Measurements from ENCODE around the gene PREB.

The PREB gene

GRCh38 chr2:27170581-27171337 lies 36.3 kb upstream of the PREB start:
- H3K4me1 ChIP-seq (ENCODE audit: insufficient read depth, low read length): no peaks in the 10 kb centered on the region
- H3K9me3 ChIP-seq (ENCODE audit: insufficient read depth, low read depth, low read length): no peaks in the 10 kb centered on the region
- WGBS: 75% methylated on average over 5 of the region's 6 CpGs
- H3K36me3 ChIP-seq (ENCODE audit: insufficient read depth, low read length): no peaks in the 10 kb centered on the region
- H3K27ac ChIP-seq (ENCODE audit: low read depth, low read length): no peak overlapping the region
- no peak overlapping the region for H3K4me3 ChIP-seq (ENCODE audit: low read length)
- H3K27me3 ChIP-seq (ENCODE audit: insufficient read depth, low read length): peaks cover 19% of the 10 kb centered on the region
- no peak overlapping the region for H3K9ac ChIP-seq (ENCODE audit: low read depth, low read length)

DNA sequence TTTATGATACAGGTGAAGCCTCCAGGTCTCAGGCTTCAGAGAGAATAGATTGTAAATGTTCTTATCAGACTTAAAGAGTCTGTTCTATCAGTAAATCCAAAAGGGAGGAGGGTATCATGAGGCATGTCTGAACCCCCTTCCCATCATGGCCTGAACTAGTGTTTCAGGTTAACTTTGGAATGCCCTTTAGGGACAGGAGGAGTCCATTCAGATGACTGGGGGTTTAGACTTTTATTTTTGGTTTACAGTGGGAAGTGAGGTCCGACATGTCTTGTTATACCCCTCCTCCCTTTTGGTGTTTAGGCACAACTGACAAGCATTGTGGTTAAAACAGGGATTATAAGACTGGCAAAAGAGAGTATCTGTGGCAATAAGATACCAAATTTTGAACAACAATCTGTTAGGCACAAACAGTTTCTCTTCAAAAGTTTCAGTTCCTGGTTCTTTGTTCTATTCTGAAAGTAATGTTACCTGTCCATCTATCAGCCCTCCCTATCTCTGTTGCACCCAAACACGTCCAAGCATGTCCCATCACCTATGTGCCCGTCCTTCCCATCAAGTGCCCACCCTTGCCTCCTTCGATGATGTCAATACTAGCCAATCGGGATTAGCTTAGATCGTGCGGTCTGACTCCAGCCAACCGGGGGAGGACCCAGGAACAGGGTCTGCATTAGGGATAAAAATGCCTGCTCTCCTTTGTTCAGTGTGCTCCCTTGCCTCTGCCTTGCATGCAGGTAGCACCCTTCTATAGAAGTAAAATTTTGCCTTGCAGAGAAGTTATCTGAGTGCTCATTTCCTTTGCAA lies 30.7 kb upstream of the PREB start:
- Histone ChIP-seq H3K9ac (ENCODE audit: low read depth, low read length) (no peak overlapping the region), H3K27ac (ENCODE audit: low read depth, low read length) (no peak overlapping the region), H3K36me3 (ENCODE audit: insufficient read depth, low read length) (no peaks in the 10 kb centered on the region), H3K4me1 (ENCODE audit: insufficient read depth, low read length) (no peaks in the 10 kb centered on the region), H3K4me3 (ENCODE audit: low read length) (no peak overlapping the region), H3K9me3 (ENCODE audit: insufficient read depth, low read depth, low read length) (no peaks in the 10 kb centered on the region), H3K27me3 (ENCODE audit: insufficient read depth, low read length) (peaks cover 2% of the 10 kb centered on the region; the same call in 1 of the 2 replicates)
- 93% methylated on average over 8 of the region's 8 CpGs for WGBS

DNA sequence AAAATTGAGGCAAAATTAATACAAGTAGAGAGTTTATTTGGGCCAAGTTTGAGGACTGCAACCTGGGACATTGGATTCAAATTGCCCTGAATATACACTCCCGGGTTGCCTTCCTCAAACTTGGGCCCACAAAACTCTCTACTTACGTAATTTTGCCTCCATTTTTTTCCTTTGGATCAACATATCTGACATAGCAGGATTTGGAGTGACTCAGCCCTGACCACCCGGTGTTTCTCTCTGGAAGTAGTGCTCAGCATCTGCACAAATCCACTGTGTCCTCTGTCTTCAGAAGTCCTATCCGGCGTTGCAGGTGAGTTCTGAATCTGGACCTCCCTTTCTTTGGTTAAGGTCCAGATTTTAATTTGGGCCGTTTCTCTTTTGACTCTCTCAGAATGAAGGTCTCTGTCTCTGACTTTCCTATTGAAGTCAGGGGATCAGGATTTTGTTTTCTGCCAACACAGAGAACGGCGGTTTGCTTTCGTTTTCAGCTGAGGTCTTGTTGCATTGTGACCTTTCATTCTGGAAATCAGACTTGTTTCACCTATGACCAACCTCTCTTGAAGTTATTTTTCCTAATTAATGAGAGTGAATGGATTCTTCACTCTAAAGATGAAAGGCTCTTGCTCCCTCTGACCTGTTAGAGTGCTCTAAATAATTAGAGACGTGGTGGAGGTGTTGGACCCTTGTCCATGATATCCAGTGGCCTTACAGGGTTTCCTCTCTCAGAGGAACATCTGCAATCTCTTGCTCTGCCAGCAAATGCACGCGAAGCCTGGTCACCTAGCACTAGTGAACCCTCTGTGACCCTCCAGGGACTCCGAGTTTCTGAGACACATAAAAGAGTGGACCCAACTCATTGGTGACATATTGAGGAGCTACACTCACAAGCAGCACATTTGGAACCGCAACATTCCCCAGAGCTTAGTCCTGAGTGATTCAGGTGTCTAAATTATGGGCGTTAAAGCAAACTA lies 28.0 kb upstream of the PREB start:
- Histone ChIP-seq H3K27ac (ENCODE audit: low read depth, low read length) (no peak overlapping the region), H3K4me1 (ENCODE audit: insufficient read depth, low read length) (no peaks in the 10 kb centered on the region), H3K27me3 (ENCODE audit: insufficient read depth, low read length) (no peaks in the 10 kb centered on the region), H3K9me3 (ENCODE audit: insufficient read depth, low read depth, low read length) (no peaks in the 10 kb centered on the region), H3K36me3 (ENCODE audit: insufficient read depth, low read length) (no peaks in the 10 kb centered on the region), H3K9ac (ENCODE audit: low read depth, low read length) (no peak overlapping the region), H3K4me3 (ENCODE audit: low read length) (no peak overlapping the region)
- WGBS: 93% methylated on average over 15 of the region's 15 CpGs

DNA sequence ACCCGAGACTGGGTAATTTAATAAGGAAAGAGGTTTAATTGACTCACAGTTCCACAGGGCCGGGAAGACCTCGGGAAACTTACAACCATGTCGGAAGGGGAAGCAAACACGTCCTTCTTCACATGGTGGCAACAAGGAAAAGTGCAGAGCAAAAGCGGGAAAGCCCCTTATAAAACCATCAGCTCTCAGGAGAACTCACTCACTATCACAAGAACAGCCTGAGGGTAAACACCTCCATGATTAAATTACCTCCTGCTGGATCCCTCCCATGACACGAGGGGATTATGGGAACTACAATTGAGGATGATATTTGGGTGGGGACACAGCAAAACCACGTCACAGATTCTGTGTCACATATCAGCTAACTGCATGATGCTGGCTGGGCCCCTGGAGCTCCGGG lies 25.8 kb upstream of the PREB start:
- Histone ChIP-seq H3K9ac (ENCODE audit: low read depth, low read length) (no peak overlapping the region), H3K27me3 (ENCODE audit: insufficient read depth, low read length) (no peaks in the 10 kb centered on the region), H3K4me3 (ENCODE audit: low read length) (no peak overlapping the region), H3K9me3 (ENCODE audit: insufficient read depth, low read depth, low read length) (no peaks in the 10 kb centered on the region), H3K27ac (ENCODE audit: low read depth, low read length) (no peak overlapping the region), H3K4me1 (ENCODE audit: insufficient read depth, low read length) (no peaks in the 10 kb centered on the region), H3K36me3 (ENCODE audit: insufficient read depth, low read length) (no peaks in the 10 kb centered on the region)
- 91% methylated on average over 9 of the region's 9 CpGs for WGBS

- Histone ChIP-seq H3K9ac (ENCODE audit: low read depth, low read length) (no peak overlapping the region), H3K4me1 (ENCODE audit: insufficient read depth, low read length) (no peaks in the 10 kb centered on the region), H3K4me3 (ENCODE audit: low read length) (no peak overlapping the region), H3K9me3 (ENCODE audit: insufficient read depth, low read depth, low read length) (no peaks in the 10 kb centered on the region), H3K36me3 (ENCODE audit: insufficient read depth, low read length) (no peaks in the 10 kb centered on the region), H3K27me3 (ENCODE audit: insufficient read depth, low read length) (no peaks in the 10 kb centered on the region), H3K27ac (ENCODE audit: low read depth, low read length) (no peak overlapping the region)
- WGBS: 92% methylated on average over 6 of the region's 6 CpGs
These were observed 24.8 kb upstream of the PREB start for GRCh38 chr2:27159271-27159670.

- no peaks in the 10 kb centered on the region for H3K36me3 ChIP-seq (ENCODE audit: insufficient read depth, low read length)
- H3K4me1 ChIP-seq (ENCODE audit: insufficient read depth, low read length): no peaks in the 10 kb centered on the region
- no peak overlapping the region for H3K27ac ChIP-seq (ENCODE audit: low read depth, low read length)
- no peaks in the 10 kb centered on the region for H3K9me3 ChIP-seq (ENCODE audit: insufficient read depth, low read depth, low read length)
- H3K4me3 ChIP-seq (ENCODE audit: low read length): no peak overlapping the region
- 87% methylated on average over 6 of the region's 6 CpGs for WGBS
- no peak overlapping the region for H3K9ac ChIP-seq (ENCODE audit: low read depth, low read length)
- H3K27me3 ChIP-seq (ENCODE audit: insufficient read depth, low read length): no peaks in the 10 kb centered on the region
These were observed 24.0 kb upstream of the PREB start for GRCh38 chr2:27158468-27158867.

GRCh38 chr2:27155069-27155520 lies 20.7 kb upstream of the PREB start:
- H3K27me3 ChIP-seq (ENCODE audit: insufficient read depth, low read length): no peaks in the 10 kb centered on the region
- no peak overlapping the region for H3K4me3 ChIP-seq (ENCODE audit: low read length)
- no peak overlapping the region for H3K27ac ChIP-seq (ENCODE audit: low read depth, low read length)
- no peaks in the 10 kb centered on the region for H3K4me1 ChIP-seq (ENCODE audit: insufficient read depth, low read length)
- no peak overlapping the region for H3K9ac ChIP-seq (ENCODE audit: low read depth, low read length)
- no peaks in the 10 kb centered on the region for H3K9me3 ChIP-seq (ENCODE audit: insufficient read depth, low read depth, low read length)
- 90% methylated on average over 9 of the region's 9 CpGs for WGBS
- H3K36me3 ChIP-seq (ENCODE audit: insufficient read depth, low read length): no peaks in the 10 kb centered on the region

DNA sequence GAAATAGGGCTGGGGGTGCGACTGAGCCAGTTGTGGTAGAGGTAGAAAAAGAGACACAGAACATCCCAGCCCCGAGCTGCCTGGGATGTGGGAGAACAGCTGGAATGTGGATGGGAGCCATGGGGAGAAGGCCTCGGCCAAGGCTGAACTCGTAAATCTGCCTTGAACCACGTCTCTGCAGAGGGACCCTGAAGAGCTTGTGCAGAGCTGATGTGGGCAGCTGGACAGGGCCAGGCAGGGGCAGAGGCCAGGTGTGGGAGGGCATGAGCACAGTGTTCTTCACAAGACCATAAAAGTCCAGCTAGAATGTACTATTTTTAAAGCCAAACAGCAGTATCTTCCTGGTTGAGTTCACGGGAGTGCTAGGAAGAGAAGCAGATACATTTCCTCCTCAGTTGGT lies 20.1 kb upstream of the PREB start:
- Histone ChIP-seq H3K4me1 (ENCODE audit: insufficient read depth, low read length) (no peaks in the 10 kb centered on the region), H3K36me3 (ENCODE audit: insufficient read depth, low read length) (no peaks in the 10 kb centered on the region), H3K9me3 (ENCODE audit: insufficient read depth, low read depth, low read length) (no peaks in the 10 kb centered on the region), H3K9ac (ENCODE audit: low read depth, low read length) (no peak overlapping the region), H3K27ac (ENCODE audit: low read depth, low read length) (no peak overlapping the region), H3K27me3 (ENCODE audit: insufficient read depth, low read length) (no peaks in the 10 kb centered on the region), H3K4me3 (ENCODE audit: low read length) (no peak overlapping the region)
- WGBS: 91% methylated on average over 6 of the region's 6 CpGs

GRCh38 chr2:27152796-27153464 lies 18.5 kb upstream of the PREB start:
- no peak overlapping the region for H3K9ac ChIP-seq (ENCODE audit: low read depth, low read length)
- 87% methylated on average over 2 of the region's 2 CpGs for WGBS

DNA sequence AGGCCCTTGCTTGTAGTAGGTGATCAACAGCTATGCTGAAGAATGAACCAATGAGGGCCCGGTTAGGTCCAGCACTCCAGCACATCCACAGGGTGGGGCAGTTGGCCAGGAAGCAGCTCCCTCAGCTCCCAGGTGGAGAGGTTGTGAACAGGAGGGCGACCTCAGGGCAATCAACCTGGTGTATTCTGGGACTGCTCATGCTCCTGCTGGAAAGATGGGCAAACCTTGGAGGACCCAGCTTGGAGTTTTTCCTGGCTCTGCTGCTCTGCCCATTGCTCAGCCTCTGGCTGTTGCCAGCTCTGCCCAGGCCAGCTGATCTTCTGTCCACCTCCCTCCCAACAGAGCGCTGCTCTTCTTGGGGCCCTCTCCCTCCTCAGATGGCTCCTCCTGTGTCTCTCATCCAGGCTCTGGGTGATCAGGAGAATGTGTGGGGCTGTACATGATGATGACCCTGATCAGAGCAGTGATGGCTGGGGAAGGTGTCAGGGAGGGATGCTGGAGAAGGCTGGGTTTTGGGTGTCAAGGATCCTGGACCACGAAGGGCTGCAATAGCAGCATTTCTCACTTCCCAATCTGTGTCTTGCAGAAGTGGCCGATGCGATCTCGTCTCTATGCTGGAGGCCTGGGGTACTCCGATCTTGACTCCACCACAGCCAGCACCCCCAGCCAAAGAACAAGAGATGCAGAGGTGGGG lies 17.8 kb upstream of the PREB start:
- no peaks in the 10 kb centered on the region for H3K36me3 ChIP-seq (ENCODE audit: insufficient read depth, low read length)
- H3K9ac ChIP-seq (ENCODE audit: low read depth, low read length): no peak overlapping the region
- no peak overlapping the region for H3K4me3 ChIP-seq (ENCODE audit: low read length)
- WGBS: 86% methylated on average over 8 of the region's 8 CpGs
- H3K27me3 ChIP-seq (ENCODE audit: insufficient read depth, low read length): no peaks in the 10 kb centered on the region
- no peaks in the 10 kb centered on the region for H3K9me3 ChIP-seq (ENCODE audit: insufficient read depth, low read depth, low read length)
- H3K4me1 ChIP-seq (ENCODE audit: insufficient read depth, low read length): no peaks in the 10 kb centered on the region
- H3K27ac ChIP-seq (ENCODE audit: low read depth, low read length): no peak overlapping the region

More at GRCh38 chr2:27152796-27153464, 18.5 kb upstream of the PREB start:
- H3K4me1 ChIP-seq (ENCODE audit: insufficient read depth, low read length): no peaks in the 10 kb centered on the region
- H3K4me3 ChIP-seq (ENCODE audit: low read length): no peak overlapping the region
- no peaks in the 10 kb centered on the region for H3K27me3 ChIP-seq (ENCODE audit: insufficient read depth, low read length)
- no peaks in the 10 kb centered on the region for H3K9me3 ChIP-seq (ENCODE audit: insufficient read depth, low read depth, low read length)
- no peak overlapping the region for H3K27ac ChIP-seq (ENCODE audit: low read depth, low read length)
- no peaks in the 10 kb centered on the region for H3K36me3 ChIP-seq (ENCODE audit: insufficient read depth, low read length)

Measured in HUES64 (cell line).